MCF 10A (cell line): ENCODE data around the gene UBQLN3. TPM values are rescaled to one million over a fixed set of nuclear protein-coding genes. Genes with fewer than 3 reads are reported as not detected.

Experiments used
- BruUV-seq: library from RNA; stranded (reverse); fragments of 400-500 nt; replicated peaks from 2 replicates; lab custom pipeline; 2021; lab: Mats Ljungman, UMichigan
- CTCF ChIA-PET: fragments of 300-600 bp; sonication (Branson Sonifier 250); formaldehyde crosslinking; extraction: SDS; loops from one replicate; lab custom pipeline; 2021; ENCODE audit warnings: antibody characterized with exemption, inconsistent platforms; lab: Yijun Ruan, JAX
- POLR2A ChIA-PET: fragments of 300-600, 350-650 bp; sonication (Branson Sonifier 250); formaldehyde crosslinking; extraction: SDS; loops from one replicate; lab custom pipeline; 2020; ENCODE audit warnings: antibody characterized with exemption, inconsistent platforms; lab: Yijun Ruan, JAX
- DNase-seq: peaks from one replicate; pipeline ENCODE4 v3.0.0-alpha.2; 2018; ENCODE audit not compliant: unreplicated experiment
- H3K27ac Mint-ChIP-seq: one replicate; pipeline ENCODE4 v1.8.0; 2022; ENCODE audit warnings: mild to moderate bottlenecking, low read depth, mixed read lengths; ENCODE audit not compliant: unreplicated experiment
- H3K27me3 Mint-ChIP-seq: one replicate; pipeline ENCODE4 v1.8.0; 2022; ENCODE audit warnings: mixed read lengths; ENCODE audit not compliant: insufficient read depth, unreplicated experiment
- H3K36me3 Mint-ChIP-seq: one replicate; pipeline ENCODE4 v1.8.0; 2022; ENCODE audit warnings: mild to moderate bottlenecking, moderate library complexity, mixed read lengths; ENCODE audit not compliant: insufficient read depth, unreplicated experiment
- H3K4me1 Mint-ChIP-seq: one replicate; pipeline ENCODE4 v1.8.0; 2022; ENCODE audit warnings: mixed read lengths; ENCODE audit not compliant: insufficient read depth, unreplicated experiment
- H3K4me3 Mint-ChIP-seq: one replicate; pipeline ENCODE4 v1.8.0; 2022; ENCODE audit warnings: mild to moderate bottlenecking, moderate library complexity, mixed read lengths; ENCODE audit not compliant: unreplicated experiment
- H3K9me3 Mint-ChIP-seq: one replicate; pipeline ENCODE4 v1.8.0; 2022; ENCODE audit warnings: mixed read lengths; ENCODE audit not compliant: unreplicated experiment
- CTCF ChIP-seq: fragments of 200-600 bp; IDR thresholded peaks from one replicate; pipeline ENCODE4 v1.8.0; 2022; ENCODE audit warnings: antibody characterized with exemption, mild to moderate bottlenecking; ENCODE audit not compliant: unreplicated experiment
- intact Hi-C: fragments of 100-400 bp; cut with micrococcal nuclease; formaldehyde crosslinking; loops from 2 replicates; pipeline ENCODE4 v1.14.1; 2022
- total RNA-seq: library from RNA; stranded (reverse); gene quantifications from 2 replicates; pipeline ENCODE4 v1.2.3, GENCODE V29; 2022

The UBQLN3 gene
- total RNA-seq, 1 experiment from 2014 or later, result not detected

- Mint-ChIP-seq H3K36me3 (no peaks in the 10 kb centered on the region), H3K4me1 (no peaks in the 10 kb centered on the region), H3K27me3 (peaks cover 28% of the 10 kb centered on the region), H3K4me3 (no peak overlapping the region), H3K9me3 (no peaks in the 10 kb centered on the region), H3K27ac (no peak overlapping the region)
- no TSS peak for BruUV-seq
- no peak for TF ChIP-seq CTCF
- DNase-seq, result no peak
- ChIA-PET POLR2A (no interaction called here), CTCF (interaction anchor here (0.6 to 2.1 kb wide), 3 partner anchors 8 to 745 kb away, joined by 3 to 10 read pairs (median 3); partner anchors contain the start of gene UBQLNL)
- intact Hi-C loops, result no loop called here
Observed at GRCh38 chr11:5507933-5508305, 1.8 kb downstream of the UBQLN3 start.

GRCh38 chr11:5507177-5507932, 2.4 kb downstream of the UBQLN3 start:
- intact Hi-C loops, result no loop called here
- ChIA-PET CTCF (interaction anchor here (0.5 to 2.1 kb wide), 5 partner anchors 9 to 746 kb away, joined by 3 to 10 read pairs (median 3); partner anchors contain the start of gene UBQLNL), POLR2A (interaction anchor here (0.7 kb wide), 2 partner anchors 35 to 1698 kb away, joined by 3 to 4 read pairs; no protein-coding TSS in a partner anchor)
- no peaks in the 10 kb centered on the region for H3K9me3 Mint-ChIP-seq
- H3K36me3 Mint-ChIP-seq, result no peaks in the 10 kb centered on the region
- H3K27ac Mint-ChIP-seq, result no peak overlapping the region
- peaks cover 26% of the 10 kb centered on the region for H3K27me3 Mint-ChIP-seq
- no peaks in the 10 kb centered on the region for H3K4me1 Mint-ChIP-seq
- H3K4me3 Mint-ChIP-seq, result no peak overlapping the region
- BruUV-seq, result no TSS peak
- no peak for TF ChIP-seq CTCF
- no peak for DNase-seq

- Mint-ChIP-seq H3K4me1 (no peaks in the 10 kb centered on the region), H3K27ac (no peak overlapping the region), H3K9me3 (no peaks in the 10 kb centered on the region), H3K36me3 (no peaks in the 10 kb centered on the region), H3K4me3 (no peak overlapping the region), H3K27me3 (peaks cover 20% of the 10 kb centered on the region)
- POLR2A ChIA-PET, result no interaction called here
- intact Hi-C loops, result no loop called here
- no peak for TF ChIP-seq CTCF
- no TSS peak for BruUV-seq
- DNase-seq, result no peak
- CTCF ChIA-PET, result interaction anchor here (0.8 to 1.3 kb wide), 2 partner anchors 12 to 966 kb away, joined by 3 to 5 read pairs; no protein-coding TSS in a partner anchor
Observed at GRCh38 chr11:5505363-5506048, 4.3 kb downstream of the UBQLN3 start.

- BruUV-seq, result no TSS peak
- POLR2A ChIA-PET, result no interaction called here
- CTCF ChIA-PET, result interaction anchor here (0.6 to 1.3 kb wide), 4 partner anchors 11 to 1002 kb away, joined by 3 to 5 read pairs (median 3); no protein-coding TSS in a partner anchor
Observed at GRCh38 chr11:5504403-5504921, 5.3 kb downstream of the UBQLN3 start.

More at GRCh38 chr11:5504403-5504921, 5.3 kb downstream of the UBQLN3 start:
- Mint-ChIP-seq H3K4me1 (no peaks in the 10 kb centered on the region), H3K36me3 (no peaks in the 10 kb centered on the region), H3K27ac (no peak overlapping the region), H3K9me3 (no peaks in the 10 kb centered on the region), H3K4me3 (no peak overlapping the region), H3K27me3 (peaks cover 14% of the 10 kb centered on the region)
- TF ChIP-seq CTCF, result no peak
- DNase-seq, result no peak
- intact Hi-C loops, result no loop called here
